HG02973 (cell line): ENCODE results near the gene DTNA.

ENCODE experiments used
- ATAC-seq: cut with Tn5 transposase; IDR thresholded peaks from one replicate; pipeline ENCODE4 v1.9.1; 2021; ENCODE audit warnings: moderate library complexity; ENCODE audit not compliant: unreplicated experiment

Gene DTNA

GRCh38 chr18:34767601-34768027 lies 57.5 kb downstream of the DTNA start:
- no peak for ATAC-seq

GRCh38 chr18:34771958-34772357 lies 61.9 kb downstream of the DTNA start:
- no peak for ATAC-seq

GRCh38 chr18:34772887-34773286 lies 62.8 kb downstream of the DTNA start:
- ATAC-seq, result no peak

- ATAC-seq, result no peak
Observed at GRCh38 chr18:34773378-34773777, 63.3 kb downstream of the DTNA start.

GRCh38 chr18:34773961-34774766 lies 64.1 kb downstream of the DTNA start:
- ATAC-seq, result no peak

GRCh38 chr18:34775461-34775860 lies 65.4 kb downstream of the DTNA start:
- no peak for ATAC-seq

GRCh38 chr18:34779112-34779511 lies 69.0 kb downstream of the DTNA start:
- ATAC-seq, result no peak

- ATAC-seq, result no peak
Observed at GRCh38 chr18:34780856-34781255, 70.8 kb downstream of the DTNA start.

- no peak for ATAC-seq
Observed at GRCh38 chr18:34783501-34783900, 73.4 kb downstream of the DTNA start.

- ATAC-seq, result no peak
Observed at GRCh38 chr18:34786162-34786741, 76.2 kb downstream of the DTNA start.

- ATAC-seq, result peak; percentile 75
Observed at GRCh38 chr18:34787931-34788532, 77.9 kb downstream of the DTNA start.

GRCh38 chr18:34789768-34790344 lies 79.8 kb downstream of the DTNA start:
- no peak for ATAC-seq

GRCh38 chr18:34794348-34794747 lies 84.2 kb downstream of the DTNA start:
- no peak for ATAC-seq

GRCh38 chr18:34795070-34795732 lies 85.1 kb downstream of the DTNA start:
- ATAC-seq, result no peak

GRCh38 chr18:34796035-34796657 lies 86.0 kb downstream of the DTNA start:
- ATAC-seq, result no peak

GRCh38 chr18:34799291-34799690 lies 89.2 kb downstream of the DTNA start:
- no peak for ATAC-seq

- no peak for ATAC-seq
Observed at GRCh38 chr18:34800381-34800780, 90.3 kb downstream of the DTNA start.

- no peak for ATAC-seq
Observed at GRCh38 chr18:34801774-34802173, 91.7 kb downstream of the DTNA start.

GRCh38 chr18:34802959-34803358 lies 92.9 kb downstream of the DTNA start:
- no peak for ATAC-seq

- ATAC-seq, result no peak
Observed at GRCh38 chr18:34803877-34804400, 93.8 kb downstream of the DTNA start.
